CD8-positive, alpha-beta memory T cell (primary cell): ENCODE measurements around the gene MIPOL1. TPM values are rescaled to one million over a fixed set of nuclear protein-coding genes. Genes with fewer than 3 reads are reported as not detected.

Experiments used
- CTCF ChIA-PET: fragments of 350-600 bp; sonication (Branson Sonifier 250); formaldehyde crosslinking; loops from one replicate; lab custom pipeline; 2021; ENCODE audit warnings: antibody characterized with exemption; lab: Charles Lee
- POLR2A ChIA-PET: fragments of 350-600 bp; sonication (Branson Sonifier 250); formaldehyde crosslinking; loops from one replicate; lab custom pipeline; 2021; ENCODE audit warnings: antibody characterized with exemption; lab: Charles Lee
- DNase-seq, 5 donors: peaks; one replicate each; pipeline versions ENCODE4 v3.0.0 to v3.0.0-alpha.2; 2020 to 2022; ENCODE audit warnings: mixed read lengths in 1 of 5
- H3K27ac ChIP-seq: one replicate; pipeline ENCODE4 v1.7.0; 2013; ENCODE audit warnings: low read depth, mild to moderate bottlenecking, low read length, moderate library complexity
- H3K27me3 ChIP-seq: 2 replicates; pipeline ENCODE4 v1.7.0; 2013; ENCODE audit warnings: low read length, mild to moderate bottlenecking; ENCODE audit not compliant: insufficient read depth, poor library complexity, severe bottlenecking
- H3K36me3 ChIP-seq: 2 replicates; pipeline ENCODE4 v1.7.0; 2013; ENCODE audit warnings: mild to moderate bottlenecking, low read length, moderate library complexity; ENCODE audit not compliant: insufficient read depth
- H3K4me1 ChIP-seq: 2 replicates; pipeline ENCODE4 v1.7.0; 2013; ENCODE audit warnings: mild to moderate bottlenecking, low read length, moderate library complexity; ENCODE audit not compliant: insufficient read depth
- H3K4me3 ChIP-seq: 2 replicates; pipeline ENCODE4 v1.7.0; 2013; ENCODE audit warnings: mild to moderate bottlenecking, low read length
- H3K9me3 ChIP-seq: 2 replicates; pipeline ENCODE4 v1.7.0; 2013; ENCODE audit warnings: mild to moderate bottlenecking, low read length
- H3K27ac Mint-ChIP-seq, 8 donors: one replicate each; pipeline ENCODE4 v1.8.0; 2020 to 2021; ENCODE audit warnings: mixed read lengths in 8 of 8, mild to moderate bottlenecking in 6 of 8, inconsistent platforms in 3 of 8, moderate library complexity in 3 of 8
- H3K27me3 Mint-ChIP-seq, 2 donors: one replicate each; pipeline ENCODE4 v1.8.0; 2020 to 2021; ENCODE audit warnings: mixed read lengths in 2 of 2, mild to moderate bottlenecking in 1 of 2, moderate library complexity in 1 of 2
- H3K36me3 Mint-ChIP-seq, 3 donors: one replicate each; pipeline ENCODE4 v1.8.0; 2020 to 2021; ENCODE audit warnings: mixed read lengths in 3 of 3, inconsistent platforms in 1 of 3, mild to moderate bottlenecking in 1 of 3
- H3K4me1 Mint-ChIP-seq, 3 donors: one replicate each; pipeline ENCODE4 v1.8.0; 2020 to 2021; ENCODE audit warnings: mixed read lengths in 3 of 3, inconsistent platforms in 1 of 3, mild to moderate bottlenecking in 1 of 3
- H3K4me3 Mint-ChIP-seq, 7 donors: one replicate each; pipeline ENCODE4 v1.8.0; 2020 to 2021; ENCODE audit warnings: mixed read lengths in 7 of 7, mild to moderate bottlenecking in 6 of 7, moderate library complexity in 4 of 7, inconsistent platforms in 2 of 7
- H3K9me3 Mint-ChIP-seq, 5 donors: one replicate each; pipeline ENCODE4 v1.8.0; 2020 to 2022; ENCODE audit warnings: mixed read lengths in 5 of 5, mild to moderate bottlenecking in 3 of 5, moderate library complexity in 2 of 5, inconsistent platforms in 1 of 5
- polyA plus RNA-seq: library from polyadenylated mRNA; unstranded; fragments of 300-500 nt; fragmentation: Illumina TruSeq; gene quantifications from one replicate; pipeline ENCODE4 v1.2.3, GENCODE V29; 2021
- total RNA-seq, 2 experiments: library from RNA; stranded (reverse); gene quantifications; one replicate each; pipeline ENCODE4 v1.2.3, GENCODE V29; 2021

The MIPOL1 gene
- total and polyA plus RNA-seq, 3 experiments from 2014 or later, result not detected

- no peak for DNase-seq
- Histone ChIP-seq H3K4me3 (no peak overlapping the region), H3K27ac (no peak overlapping the region), H3K36me3 (no peaks in the 10 kb centered on the region), H3K9me3 (no peaks in the 10 kb centered on the region), H3K27me3 (no peaks in the 10 kb centered on the region), H3K4me1 (no peaks in the 10 kb centered on the region)
- Mint-ChIP-seq H3K36me3 (no peaks in the 10 kb centered on the region), H3K4me3 (no peak overlapping the region), H3K27ac (no peak overlapping the region), H3K4me1 (no peaks in the 10 kb centered on the region), H3K9me3 (peaks cover 5 to 18% (median 11%) of the 10 kb centered on the region in 5 donors), H3K27me3 (peaks cover 0 to 1% of the 10 kb centered on the region in 2 donors)
- POLR2A ChIA-PET, result no interaction called here
- CTCF ChIA-PET, result no interaction called here
Observed at GRCh38 chr14:37558740-37559139, 361.0 kb downstream of the MIPOL1 start.

- H3K36me3 Mint-ChIP-seq, result no peaks in the 10 kb centered on the region
- ChIA-PET POLR2A (no interaction called here), CTCF (no interaction called here)
- Histone ChIP-seq H3K36me3 (no peaks in the 10 kb centered on the region), H3K27ac (no peak overlapping the region), H3K9me3 (no peaks in the 10 kb centered on the region), H3K4me3 (no peak overlapping the region), H3K4me1 (no peaks in the 10 kb centered on the region), H3K27me3 (no peaks in the 10 kb centered on the region)
- no peak for DNase-seq
- H3K4me3 Mint-ChIP-seq, result no peak overlapping the region
- peaks cover 5 to 13% (median 11%) of the 10 kb centered on the region in 5 donors for H3K9me3 Mint-ChIP-seq
- no peaks in the 10 kb centered on the region for H3K4me1 Mint-ChIP-seq
- no peak overlapping the region for H3K27ac Mint-ChIP-seq
- H3K27me3 Mint-ChIP-seq, result peaks cover 0 to 1% of the 10 kb centered on the region in 2 donors
Observed at GRCh38 chr14:37559386-37559785, 361.6 kb downstream of the MIPOL1 start.

- H3K9me3 ChIP-seq, result no peaks in the 10 kb centered on the region
- H3K27ac ChIP-seq, result no peak overlapping the region
- H3K4me3 ChIP-seq, result no peak overlapping the region
- Mint-ChIP-seq H3K27ac (no peak overlapping the region), H3K9me3 (peaks cover 0 to 5% (median 0%) of the 10 kb centered on the region in 5 donors), H3K4me1 (no peaks in the 10 kb centered on the region), H3K4me3 (no peak overlapping the region), H3K36me3 (no peaks in the 10 kb centered on the region), H3K27me3 (no peaks in the 10 kb centered on the region)
- H3K27me3 ChIP-seq, result no peaks in the 10 kb centered on the region
- POLR2A ChIA-PET, result no interaction called here
- H3K4me1 ChIP-seq, result no peaks in the 10 kb centered on the region
- no peaks in the 10 kb centered on the region for H3K36me3 ChIP-seq
- DNase-seq, result no peak
- CTCF ChIA-PET, result no interaction called here
Observed at GRCh38 chr14:37563189-37563588, 365.5 kb downstream of the MIPOL1 start.

- POLR2A ChIA-PET, result no interaction called here
- H3K27ac Mint-ChIP-seq, result peak overlapping the region in 1 of 8 donors; percentile 34
- H3K27me3 Mint-ChIP-seq, result no peaks in the 10 kb centered on the region
Observed at GRCh38 chr14:37565550-37565949, 367.8 kb downstream of the MIPOL1 start.

GRCh38 chr14:37566811-37567371 lies 369.2 kb downstream of the MIPOL1 start:
- H3K9me3 Mint-ChIP-seq, result peaks cover 0 to 4% (median under 1%) of the 10 kb centered on the region in 5 donors
- DNase-seq, result no peak

More at GRCh38 chr14:37565550-37565949, 367.8 kb downstream of the MIPOL1 start:
- Mint-ChIP-seq H3K9me3 (no peaks in the 10 kb centered on the region), H3K36me3 (no peaks in the 10 kb centered on the region), H3K4me3 (no peak overlapping the region), H3K4me1 (no peaks in the 10 kb centered on the region)
- Histone ChIP-seq H3K36me3 (no peaks in the 10 kb centered on the region), H3K27me3 (no peaks in the 10 kb centered on the region), H3K9me3 (no peaks in the 10 kb centered on the region), H3K4me1 (no peaks in the 10 kb centered on the region), H3K4me3 (no peak overlapping the region), H3K27ac (no peak overlapping the region)
- DNase-seq, result no peak
- CTCF ChIA-PET, result no interaction called here

GRCh38 chr14:37569729-37570128 lies 372.0 kb downstream of the MIPOL1 start:
- Histone ChIP-seq H3K27ac (no peak overlapping the region), H3K9me3 (no peaks in the 10 kb centered on the region), H3K27me3 (no peaks in the 10 kb centered on the region), H3K36me3 (no peaks in the 10 kb centered on the region), H3K4me3 (no peak overlapping the region), H3K4me1 (no peaks in the 10 kb centered on the region)
- no peaks in the 10 kb centered on the region for H3K36me3 Mint-ChIP-seq
- ChIA-PET POLR2A (no interaction called here), CTCF (no interaction called here)
- no peaks in the 10 kb centered on the region for H3K4me1 Mint-ChIP-seq
- no peak for DNase-seq
- no peak overlapping the region for H3K27ac Mint-ChIP-seq
- H3K27me3 Mint-ChIP-seq, result peaks cover 0 to 1% of the 10 kb centered on the region in 2 donors
- H3K9me3 Mint-ChIP-seq, result peaks cover 0 to 9% (median 4%) of the 10 kb centered on the region in 5 donors
- H3K4me3 Mint-ChIP-seq, result peak overlapping the region in 1 of 7 donors; percentile 20

More at GRCh38 chr14:37566811-37567371, 369.2 kb downstream of the MIPOL1 start:
- no peaks in the 10 kb centered on the region for H3K27me3 Mint-ChIP-seq
- Histone ChIP-seq H3K27me3 (no peaks in the 10 kb centered on the region), H3K9me3 (no peaks in the 10 kb centered on the region), H3K4me1 (no peaks in the 10 kb centered on the region), H3K27ac (no peak overlapping the region), H3K4me3 (no peak overlapping the region), H3K36me3 (no peaks in the 10 kb centered on the region)
- no peak overlapping the region for H3K4me3 Mint-ChIP-seq
- H3K27ac Mint-ChIP-seq, result no peak overlapping the region
- no peaks in the 10 kb centered on the region for H3K4me1 Mint-ChIP-seq
- CTCF ChIA-PET, result no interaction called here
- no peaks in the 10 kb centered on the region for H3K36me3 Mint-ChIP-seq
- POLR2A ChIA-PET, result no interaction called here

GRCh38 chr14:37571391-37571790 lies 373.7 kb downstream of the MIPOL1 start:
- DNase-seq, result no peak

GRCh38 chr14:37573356-37573755 lies 375.6 kb downstream of the MIPOL1 start:
- H3K36me3 ChIP-seq, result no peaks in the 10 kb centered on the region
- DNase-seq, result no peak
- Mint-ChIP-seq H3K4me3 (no peak overlapping the region), H3K9me3 (peaks cover 0 to 11% (median 4%) of the 10 kb centered on the region in 5 donors), H3K36me3 (no peaks in the 10 kb centered on the region), H3K4me1 (no peaks in the 10 kb centered on the region), H3K27ac (no peak overlapping the region), H3K27me3 (peaks cover 0 to 3% of the 10 kb centered on the region in 2 donors)
- no peaks in the 10 kb centered on the region for H3K9me3 ChIP-seq
- no peak overlapping the region for H3K27ac ChIP-seq
- H3K4me3 ChIP-seq, result no peak overlapping the region
- H3K4me1 ChIP-seq, result no peaks in the 10 kb centered on the region
- ChIA-PET CTCF (no interaction called here), POLR2A (no interaction called here)
- no peaks in the 10 kb centered on the region for H3K27me3 ChIP-seq

More at GRCh38 chr14:37571391-37571790, 373.7 kb downstream of the MIPOL1 start:
- H3K27ac ChIP-seq, result no peak overlapping the region
- ChIA-PET CTCF (no interaction called here), POLR2A (no interaction called here)
- no peak overlapping the region for H3K4me3 ChIP-seq
- no peaks in the 10 kb centered on the region for H3K4me1 Mint-ChIP-seq
- H3K9me3 ChIP-seq, result no peaks in the 10 kb centered on the region
- peaks cover 0 to 9% (median 4%) of the 10 kb centered on the region in 5 donors for H3K9me3 Mint-ChIP-seq
- H3K27ac Mint-ChIP-seq, result no peak overlapping the region
- no peak overlapping the region for H3K4me3 Mint-ChIP-seq
- no peaks in the 10 kb centered on the region for H3K27me3 ChIP-seq
- no peaks in the 10 kb centered on the region for H3K4me1 ChIP-seq
- H3K36me3 Mint-ChIP-seq, result no peaks in the 10 kb centered on the region
- peaks cover 0 to 1% of the 10 kb centered on the region in 2 donors for H3K27me3 Mint-ChIP-seq
- H3K36me3 ChIP-seq, result no peaks in the 10 kb centered on the region
